K562 treated with DMSO at 1 percent for 48 hours (cell line): ENCODE results near the gene TAS2R19. TPM values are rescaled to one million over a fixed set of nuclear protein-coding genes. Genes with fewer than 3 reads are reported as not detected.

Experiments
- total RNA-seq: library from RNA; unstranded; fragments of 300-600 nt; gene quantifications from 2 replicates; pipeline ENCODE4 v1.2.3, GENCODE V29; 2022; ENCODE audit warnings: low replicate concordance; ENCODE audit errors: extremely low read depth

Gene TAS2R19, protein sequence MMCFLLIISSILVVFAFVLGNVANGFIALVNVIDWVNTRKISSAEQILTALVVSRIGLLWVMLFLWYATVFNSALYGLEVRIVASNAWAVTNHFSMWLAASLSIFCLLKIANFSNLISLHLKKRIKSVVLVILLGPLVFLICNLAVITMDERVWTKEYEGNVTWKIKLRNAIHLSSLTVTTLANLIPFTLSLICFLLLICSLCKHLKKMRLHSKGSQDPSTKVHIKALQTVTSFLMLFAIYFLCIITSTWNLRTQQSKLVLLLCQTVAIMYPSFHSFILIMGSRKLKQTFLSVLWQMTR
- not detected in 2 replicates for total RNA-seq

DNA sequence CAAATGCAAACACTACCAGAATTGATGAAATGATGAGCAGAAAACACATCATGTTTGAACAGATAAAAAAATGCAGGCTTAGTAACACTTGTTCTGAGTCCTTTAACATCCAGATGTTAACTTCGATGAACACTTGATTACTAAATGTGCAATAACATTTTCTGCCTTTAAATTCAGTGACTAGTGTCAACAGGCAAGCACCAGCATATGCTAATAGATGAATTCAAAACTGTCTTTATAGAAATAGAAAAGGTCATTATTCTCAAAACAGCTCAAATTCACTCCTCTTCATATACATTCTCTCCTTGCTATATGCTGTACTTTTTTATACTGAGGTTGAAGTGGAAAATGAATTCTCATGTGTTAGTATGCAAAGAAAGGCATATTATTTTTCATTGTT is at the start of gene TAS2R19:
TAS2R19 (minus strand) TSS at position 101 of the 400 bp plus-strand sequence; CDS start at position 52, 49 bp downstream.

DNA sequence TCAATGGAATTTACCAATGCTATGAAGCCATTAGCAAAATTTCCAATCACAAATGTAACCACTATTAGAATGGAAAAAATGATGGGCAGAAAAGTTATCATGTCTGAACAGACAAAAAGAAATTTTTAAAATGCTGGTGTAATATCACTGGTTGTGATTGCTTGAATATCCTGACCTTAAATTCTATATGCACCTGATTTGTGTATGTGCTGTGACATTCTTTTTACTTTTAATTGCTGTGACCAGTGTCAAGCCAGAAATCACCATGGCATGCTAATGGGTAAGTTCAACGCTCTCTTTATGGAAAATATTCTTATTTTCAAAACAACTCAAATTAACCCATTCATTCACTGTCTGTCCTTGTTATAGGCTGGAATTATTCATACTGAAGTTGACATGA is 39.8 kb upstream of the TAS2R19 start, which contains the start of gene TAS2R46:
TAS2R46 (minus strand) TSS at position 101 of the 400 bp plus-strand sequence; CDS start at position 101, 0 bp downstream.

DNA sequence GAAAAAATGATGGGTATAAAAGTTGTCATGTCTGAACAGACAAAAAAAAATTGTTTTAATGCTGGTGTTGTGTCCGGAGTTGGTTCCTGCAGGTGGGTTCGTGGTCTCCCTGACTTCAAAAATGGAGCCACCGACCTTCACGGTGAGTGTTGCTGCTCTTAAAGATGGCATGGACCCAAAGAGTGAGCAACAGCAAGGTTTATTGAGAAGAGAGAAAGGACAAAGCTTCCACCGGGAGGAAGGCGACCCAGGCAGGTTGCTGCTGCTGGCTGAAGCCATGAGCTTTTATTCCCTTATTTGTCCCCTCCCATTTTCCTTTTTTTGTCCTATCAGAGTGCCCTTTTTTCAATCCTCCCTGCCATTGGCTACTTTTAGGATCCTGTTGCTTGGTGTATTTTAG is 8.9 kb upstream of the TAS2R19 start, which contains the start of gene TAS2R31:
TAS2R31 (minus strand) TSS at position 101 of the 400 bp plus-strand sequence; CDS start at position 29, 72 bp downstream.

DNA sequence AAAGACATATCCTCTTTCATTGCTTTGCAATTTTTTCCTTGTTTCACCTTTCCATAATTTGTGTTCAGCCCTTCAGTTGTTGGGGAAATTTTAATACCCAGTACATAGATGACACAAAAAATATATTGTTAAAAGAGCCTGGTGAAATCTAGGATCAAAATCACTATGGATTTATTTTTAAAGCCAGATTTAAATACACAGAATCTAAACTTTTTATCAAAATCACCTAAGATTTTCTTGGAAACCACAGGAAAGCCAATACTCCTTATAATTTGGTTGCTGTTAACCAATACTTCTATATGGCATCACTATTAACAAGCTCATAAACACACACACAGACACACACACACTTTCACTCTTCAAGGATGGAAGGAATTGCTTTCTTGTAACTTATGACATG is 24.2 kb downstream of the TAS2R19 start, which contains the start of gene TAS2R20:
TAS2R20 (minus strand) TSS at position 101 of the 400 bp plus-strand sequence. CDS start 429 bp downstream, outside the sequence.

DNA sequence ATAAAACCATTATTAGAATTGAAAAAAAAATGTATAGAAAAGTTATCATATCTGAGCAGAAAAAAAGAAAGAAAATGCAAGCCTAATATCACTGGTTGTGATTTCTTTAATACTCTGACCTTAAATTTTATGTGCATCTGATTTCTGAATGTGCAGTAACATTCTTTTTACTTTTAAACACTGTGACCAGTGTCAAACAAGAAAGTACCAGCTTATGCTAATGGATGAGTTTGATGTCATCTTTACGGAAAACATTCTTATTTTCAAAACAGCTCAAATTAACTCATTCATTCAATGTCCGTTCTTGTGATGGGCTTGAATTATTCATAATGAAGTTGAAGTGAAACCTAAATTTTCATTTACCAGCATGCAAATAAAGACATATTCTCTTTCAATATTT is 35.6 kb downstream of the TAS2R19 start, which contains the start of gene TAS2R50:
TAS2R50 (minus strand) TSS at position 101 of the 400 bp plus-strand sequence; CDS start at position 49, 52 bp downstream.

Other genes with a start within 250 kb of the TAS2R19 start
- not detected in 2 replicates for gene TAS2R7, start 220.0 kb downstream of the TAS2R19 start, total RNA-seq
- not detected in 2 replicates for gene TAS2R8, start 215.3 kb downstream of the TAS2R19 start, total RNA-seq
- not detected in 2 replicates for gene TAS2R9, start 212.5 kb downstream of the TAS2R19 start, total RNA-seq
- not detected in 2 replicates for gene TAS2R10, start 196.3 kb downstream of the TAS2R19 start, total RNA-seq
- not detected in 2 replicates for gene PRR4, start 173.1 kb downstream of the TAS2R19 start, total RNA-seq
- gene PRH1, start 138.4 kb downstream of the TAS2R19 start, total RNA-seq, result not detected in 2 replicates
- not detected in 2 replicates for gene TAS2R13, start 113.1 kb downstream of the TAS2R19 start, total RNA-seq
- gene PRH2, start 93.4 kb downstream of the TAS2R19 start, total RNA-seq, result not detected in 2 replicates
- gene TAS2R14, start 83.4 kb downstream of the TAS2R19 start, total RNA-seq, result not detected in 2 replicates
- gene TAS2R50, start 35.7 kb downstream of the TAS2R19 start, total RNA-seq, result not detected in 2 replicates
- gene TAS2R20, start 24.3 kb downstream of the TAS2R19 start, total RNA-seq, result not detected in 2 replicates
- gene TAS2R31, start 8.8 kb upstream of the TAS2R19 start, total RNA-seq, result not detected in 2 replicates
- gene TAS2R46, start 39.7 kb upstream of the TAS2R19 start, total RNA-seq, result not detected in 2 replicates
- not detected in 2 replicates for gene TAS2R43, start 69.7 kb upstream of the TAS2R19 start, total RNA-seq
- not detected in 2 replicates for gene TAS2R30, start 112.0 kb upstream of the TAS2R19 start, total RNA-seq
- gene SMIM10L1, start 148.6 kb upstream of the TAS2R19 start, total RNA-seq, result not detected in 2 replicates
- gene TAS2R42, start 164.3 kb upstream of the TAS2R19 start, total RNA-seq, result not detected in 2 replicates
- not detected in 2 replicates for gene PRB3, start 247.1 kb upstream of the TAS2R19 start, total RNA-seq